Pancreas (tissue), 10 donors: ENCODE results near the gene USHBP1. TPM values are rescaled to one million over a fixed set of nuclear protein-coding genes. Genes with fewer than 3 reads are reported as not detected.
"Not testable (repeated sequence)": the region's sequence is repeated elsewhere in the genome, so short reads cannot be mapped to it uniquely, and the experiment has no call there.

Experiments used
- ATAC-seq, 4 donors: fragments of 200-7000 bp; cut with Tn5 transposase; one replicate each; pipeline versions ENCODE4 v1.8.0 to v1.9.1; 2020; ENCODE audit warnings: mild to moderate bottlenecking in 4 of 4, moderate library complexity in 4 of 4
- DNase-seq, 6 donors: peaks; one replicate each; pipeline ENCODE4 v3.0.0-alpha.2; 2020
- FAIRE-seq: peaks from 2 replicates; lab custom pipeline; 2012; peaks lifted over from hg19 to GRCh38; lab: Jason Lieb, UNC
- H3K27ac ChIP-seq, 4 donors: fragments of 200-600 bp; sonication (generic); 1 replicate in 3 of 4; 2 replicates in 1 of 4; pipeline versions ENCODE4 v1.5.0 to v1.8.0; 2020
- H3K27me3 ChIP-seq, 4 donors: fragments of 200-600 bp; one replicate each; pipeline ENCODE4 v1.8.0; 2021
- H3K36me3 ChIP-seq, 3 donors: fragments of 200-600 bp; sonication (generic) in 1 of 3; one replicate each; pipeline versions ENCODE4 v1.5.0 to v1.8.0; 2020 to 2021
- H3K4me1 ChIP-seq, 3 donors: fragments of 200-600 bp; one replicate each; pipeline ENCODE4 v1.8.0; 2021
- H3K4me3 ChIP-seq, 4 donors: fragments of 200-600 bp; sonication (generic) in 2 of 4; one replicate each; pipeline versions ENCODE4 v1.5.0 to v1.8.0; 2020 to 2021
- H3K9me3 ChIP-seq, 4 donors: fragments of 200-600 bp; one replicate each; pipeline ENCODE4 v1.8.0; 2021
- WGBS, 2 donors: extraction: QIAGEN DNeasy Blood & Tissue Kit; methylation state at CpG; one replicate each; pipeline ENCODE4 v1.1.7; 2013; 5-methylcytosine and 5-hydroxymethylcytosine counted together
- intact Hi-C, 3 donors: fragments of 100-400 bp; cut with DNase I; formaldehyde crosslinking; loops; one replicate each; pipeline versions ENCODE4 v1.11.1 to v1.14.2; 2022
- polyA plus RNA-seq, 2 donors: library from polyadenylated mRNA; stranded (reverse); fragments of 200-250 nt; gene quantifications; one replicate each; pipeline ENCODE4 v1.2.3, GENCODE V29; 2013
- total RNA-seq, 6 donors: library from RNA; stranded (reverse); fragmentation: NEBNext Ultra II Directional in 4 of 6; extraction: Animal tissue kit (Norgen Biotek cat#: 25700) in 4 of 6; gene quantifications; one replicate each; pipeline versions ENCODE4 v1.2.1 to v1.2.4, GENCODE V29; 2021 to 2023
- TF ChIP-seq, protein P1 (sequence below), 4 donors: fragments of 200-600 bp; sonication (generic) in 3 of 4; IDR thresholded peaks; one replicate each; pipeline versions ENCODE4 v1.5.0 to v1.8.0; 2021; ENCODE audit warnings: antibody characterized with exemption in 4 of 4
- donor health status: healthy with polysubstance abuse.
- donor health status: DM: no; HTN: no; CAD: no; lungs with moderate emphysema.
- donor health status: DM: no; HTN: no; CAD: no.
- donor health status: control.
- donor health status: control.
- donor health status: Bipolar disorder and iron deficiency.
- donor health status: DM: yes; HTN: yes; CAD: no.
- donor health status: DM: no; HTN: no; CAD: no.
- donor health status: DM: no; HTN: no; CAD: no.
- donor health status: DM: yes; HTN: yes; CAD: no.

Gene USHBP1
- total and polyA plus RNA-seq, 8 donors: 1.2 to 11.1 (median 2.1) TPM

DNA sequence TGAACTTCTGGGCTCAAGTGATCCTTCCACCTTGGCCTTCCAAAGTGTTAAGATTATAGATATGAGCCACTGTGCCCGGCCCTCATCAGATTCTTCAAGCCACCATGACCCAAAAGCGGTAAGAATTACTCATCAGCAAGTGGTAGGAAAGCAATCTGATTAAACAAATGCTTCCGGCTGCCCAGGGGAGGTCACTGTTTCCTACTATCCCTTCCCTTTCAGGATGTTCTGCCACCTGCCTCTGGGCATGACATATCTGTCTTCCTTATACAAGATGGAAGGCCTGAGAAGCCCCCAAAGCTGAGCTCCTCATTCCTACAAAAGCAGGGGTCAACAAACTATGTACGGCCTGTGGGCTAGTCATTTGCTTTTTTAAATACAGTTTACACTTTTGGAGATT, 31.7 kb upstream of the USHBP1 start:
- DNase-seq: no peak
- WGBS, 2 donors: 65 to 76% methylated on average over 4 of the region's 4 CpGs
- H3K36me3 ChIP-seq: no peaks in the 10 kb centered on the region

DNA sequence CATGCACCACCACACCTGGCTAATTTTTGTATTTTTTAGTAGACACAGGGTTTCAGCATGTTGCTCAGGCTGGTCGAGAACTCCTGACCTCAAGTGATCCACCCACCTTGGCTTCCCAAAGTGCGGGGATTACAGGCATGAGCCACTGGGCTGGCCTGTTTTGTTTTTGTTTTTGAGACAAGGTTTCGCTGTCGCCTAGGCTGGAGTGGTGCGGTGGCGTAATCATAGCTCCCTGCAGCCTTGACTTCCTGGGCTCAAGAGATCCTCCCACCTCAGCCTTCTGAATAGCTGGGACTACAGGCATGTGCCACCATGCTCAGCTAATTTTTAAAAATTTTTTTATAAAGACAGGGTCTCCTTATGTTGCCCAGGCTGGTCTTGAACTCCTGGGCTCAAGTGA, 31.0 kb upstream of the USHBP1 start:
- H3K27me3 ChIP-seq, H3K27ac ChIP-seq, intact Hi-C loops, FAIRE-seq, H3K4me3 ChIP-seq, H3K9me3 ChIP-seq, H3K4me1 ChIP-seq, DNase-seq, H3K36me3 ChIP-seq, ATAC-seq: not testable (repeated sequence)
- 95 to 98% methylated on average over 6 of the region's 6 CpGs for WGBS, 2 donors

More for the DNA sequence above, 31.7 kb upstream of the USHBP1 start:
- FAIRE-seq (no peak), ATAC-seq (no peak)
- Histone ChIP-seq H3K9me3 (no peaks in the 10 kb centered on the region), H3K4me3 (no peak overlapping the region), H3K27ac (no peak overlapping the region), H3K27me3 (no peaks in the 10 kb centered on the region), H3K4me1 (no peaks in the 10 kb centered on the region)
- TF ChIP-seq, protein P1, sequence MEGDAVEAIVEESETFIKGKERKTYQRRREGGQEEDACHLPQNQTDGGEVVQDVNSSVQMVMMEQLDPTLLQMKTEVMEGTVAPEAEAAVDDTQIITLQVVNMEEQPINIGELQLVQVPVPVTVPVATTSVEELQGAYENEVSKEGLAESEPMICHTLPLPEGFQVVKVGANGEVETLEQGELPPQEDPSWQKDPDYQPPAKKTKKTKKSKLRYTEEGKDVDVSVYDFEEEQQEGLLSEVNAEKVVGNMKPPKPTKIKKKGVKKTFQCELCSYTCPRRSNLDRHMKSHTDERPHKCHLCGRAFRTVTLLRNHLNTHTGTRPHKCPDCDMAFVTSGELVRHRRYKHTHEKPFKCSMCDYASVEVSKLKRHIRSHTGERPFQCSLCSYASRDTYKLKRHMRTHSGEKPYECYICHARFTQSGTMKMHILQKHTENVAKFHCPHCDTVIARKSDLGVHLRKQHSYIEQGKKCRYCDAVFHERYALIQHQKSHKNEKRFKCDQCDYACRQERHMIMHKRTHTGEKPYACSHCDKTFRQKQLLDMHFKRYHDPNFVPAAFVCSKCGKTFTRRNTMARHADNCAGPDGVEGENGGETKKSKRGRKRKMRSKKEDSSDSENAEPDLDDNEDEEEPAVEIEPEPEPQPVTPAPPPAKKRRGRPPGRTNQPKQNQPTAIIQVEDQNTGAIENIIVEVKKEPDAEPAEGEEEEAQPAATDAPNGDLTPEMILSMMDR (IDR thresholded peaks at IDR 0.05): no peak
- intact Hi-C loops: no loop called here

DNA sequence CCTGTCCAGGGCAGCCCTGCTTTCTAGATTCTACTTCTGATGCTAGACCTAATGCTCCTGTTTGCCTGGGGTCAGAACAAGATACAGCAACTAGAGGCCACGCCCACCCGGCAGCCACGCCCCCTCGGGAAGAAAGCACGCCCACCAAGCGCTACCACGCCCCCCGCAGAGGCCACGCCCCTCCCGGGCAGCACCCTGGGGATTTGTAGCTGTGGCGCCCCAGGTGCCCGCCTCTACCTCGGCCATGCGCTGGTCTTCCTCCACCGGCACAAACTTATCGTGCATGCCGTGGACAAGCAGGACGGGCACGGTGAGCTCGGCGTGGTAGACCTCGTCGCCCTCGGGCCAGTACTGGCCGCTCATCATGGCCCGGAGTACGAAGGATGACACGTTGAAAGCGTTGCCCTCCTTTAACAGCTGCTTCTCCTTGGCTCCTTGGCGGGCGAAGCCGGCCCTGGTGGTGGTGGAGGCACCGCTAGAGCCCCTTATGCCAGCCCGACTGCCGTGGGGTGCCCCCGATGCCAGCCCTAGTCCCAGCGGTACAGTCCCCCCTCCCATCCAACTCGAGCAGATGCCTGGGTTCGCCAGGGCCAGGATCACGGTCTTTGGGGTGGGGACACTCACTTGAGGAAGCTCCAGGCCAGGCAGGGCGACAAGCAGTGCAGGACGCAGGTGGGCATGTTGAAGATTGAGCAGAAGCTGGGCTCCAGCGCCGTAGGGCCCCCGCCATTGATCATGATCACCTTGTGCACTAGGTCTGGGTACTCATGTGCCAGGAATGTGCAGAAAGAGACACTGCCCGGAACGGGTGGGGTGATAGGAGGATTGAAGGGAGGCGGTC, 29.7 kb upstream of the USHBP1 start:
- Histone ChIP-seq H3K27ac (no peak overlapping the region), H3K36me3 (no peaks in the 10 kb centered on the region), H3K9me3 (no peaks in the 10 kb centered on the region), H3K4me1 (no peaks in the 10 kb centered on the region), H3K27me3 (no peaks in the 10 kb centered on the region), H3K4me3 (no peak overlapping the region)
- intact Hi-C loops: no loop called here
- FAIRE-seq (no peak), ATAC-seq (peak in 1 of 4 donors; percentile 27), DNase-seq (peak in 2 of 6 donors; percentile 61 to 65)
- TF ChIP-seq, protein P1 (IDR thresholded peaks at IDR 0.05): no peak
- WGBS, 2 donors: 81 to 83% methylated on average over 48 of the region's 48 CpGs

DNA sequence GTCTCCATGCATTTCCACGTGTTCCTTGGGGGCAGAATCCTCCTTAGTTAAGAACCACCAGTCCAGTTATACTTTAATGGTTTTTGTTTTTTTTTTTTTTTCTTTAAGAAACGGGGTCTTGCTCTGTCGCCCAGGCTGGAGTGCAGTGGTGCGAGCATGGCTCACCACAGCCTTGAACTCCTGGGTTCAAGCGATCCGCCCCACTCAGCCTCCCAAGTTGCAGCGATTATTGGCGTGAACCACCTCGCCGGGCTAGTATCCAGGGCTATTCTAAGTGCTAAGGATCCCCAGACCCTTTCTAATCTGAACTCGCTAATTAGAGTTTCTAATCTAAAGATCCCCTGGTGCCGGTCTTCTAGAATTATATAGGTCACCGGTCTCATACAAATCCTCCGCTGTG, 29.1 kb upstream of the USHBP1 start:
- Histone ChIP-seq H3K36me3 (no peaks in the 10 kb centered on the region), H3K9me3 (no peaks in the 10 kb centered on the region), H3K4me3 (no peak overlapping the region), H3K27ac (no peak overlapping the region), H3K4me1 (no peaks in the 10 kb centered on the region), H3K27me3 (no peaks in the 10 kb centered on the region)
- ATAC-seq (no peak), FAIRE-seq (no peak), DNase-seq (no peak)
- TF ChIP-seq, protein P1 (IDR thresholded peaks at IDR 0.05): no peak
- WGBS, 2 donors: 93% methylated on average over 14 of the region's 14 CpGs
- intact Hi-C loops: no loop called here

DNA sequence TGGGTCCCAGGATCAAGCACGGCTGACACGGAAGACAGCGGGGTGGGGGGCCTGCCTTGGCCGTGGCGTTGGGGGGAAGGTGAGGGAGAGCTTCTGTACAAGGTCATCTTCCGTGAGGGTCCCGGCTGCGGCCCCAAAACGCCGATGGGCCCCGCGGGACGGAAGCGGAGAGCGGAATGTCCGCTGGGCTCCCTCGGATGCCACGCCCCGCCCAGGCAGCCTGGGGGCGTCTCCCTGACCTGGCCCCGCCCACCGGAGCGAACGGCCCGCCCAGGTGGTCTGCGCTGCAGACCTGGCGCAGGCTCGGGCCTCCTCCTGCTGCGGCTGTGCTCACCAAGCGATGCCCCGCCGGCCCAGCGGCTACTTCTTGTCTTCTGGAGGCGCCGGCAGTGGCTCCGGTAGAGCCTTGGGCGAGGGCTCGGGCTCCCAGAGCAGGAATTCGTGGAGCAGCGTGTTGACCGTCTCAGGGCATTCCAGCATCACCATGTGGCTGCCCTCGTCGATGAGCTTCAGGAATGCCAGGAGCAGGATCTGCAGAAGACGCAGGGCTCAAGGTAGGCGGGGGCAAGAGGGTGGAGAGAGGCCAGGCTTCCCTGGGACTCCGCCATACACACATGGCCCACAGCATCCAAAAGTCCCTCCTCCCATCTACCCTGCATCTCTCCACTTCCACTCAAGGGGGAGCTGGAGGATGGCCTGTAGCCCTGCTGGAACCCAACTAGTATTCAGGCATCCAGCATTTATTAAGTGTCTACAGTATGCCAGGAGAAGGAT, 27.9 kb upstream of the USHBP1 start:
- FAIRE-seq (no peak), ATAC-seq (peak; percentile 67 to 95 (median 88)), DNase-seq (peak in 5 of 6 donors; percentile 36 to 82 (median 59))
- 44 to 52% methylated on average over 46 of the region's 46 CpGs for WGBS, 2 donors
- Histone ChIP-seq H3K4me1 (no peaks in the 10 kb centered on the region), H3K27ac (peak overlapping the region in 1 of 4 donors; percentile 46), H3K9me3 (no peaks in the 10 kb centered on the region), H3K27me3 (no peaks in the 10 kb centered on the region), H3K4me3 (peak overlapping the region in 3 of 4 donors; percentile 4 to 54 (median 28)), H3K36me3 (no peaks in the 10 kb centered on the region)
- TF ChIP-seq, protein P1 (IDR thresholded peaks at IDR 0.05): peak in 2 of 4 donors; percentile 26 to 29
- intact Hi-C loops: no loop called here
